RWPE2 (cell line): ENCODE data around the gene IPCEF1.

Source experiments
- ATAC-seq: fragments of 200-7000 bp; cut with Tn5 transposase; 3 replicates; pipeline ENCODE4 v1.9.1; 2021; ENCODE audit warnings: low read depth
- DNase-seq: peaks from one replicate; pipeline ENCODE4 v3.0.0-alpha.2; 2020; ENCODE audit warnings: low spot score
- H3K27ac ChIP-seq: fragments of 450-650 bp; 2 replicates; pipeline ENCODE4 v1.5.1; 2017; ENCODE audit warnings: mild to moderate bottlenecking; ENCODE audit not compliant: poor library complexity, severe bottlenecking
- H3K27me3 ChIP-seq: fragments of 250-450 bp; sonication (Bioruptor Pico); 2 replicates; pipeline ENCODE4 v1.5.1; 2021; ENCODE audit warnings: mild to moderate bottlenecking, moderate library complexity; ENCODE audit not compliant: insufficient read depth, poor library complexity, severe bottlenecking
- H3K36me3 ChIP-seq: fragments of 250-450 bp; sonication (Bioruptor Pico); 2 replicates; pipeline ENCODE4 v1.5.1; 2020; ENCODE audit warnings: low read depth, mild to moderate bottlenecking, moderate library complexity
- H3K4me1 ChIP-seq: fragments of 250-450 bp; sonication (Bioruptor Pico); 2 replicates; pipeline ENCODE4 v1.5.1; 2021; ENCODE audit warnings: mild to moderate bottlenecking, moderate library complexity; ENCODE audit not compliant: insufficient read depth, poor library complexity, severe bottlenecking
- H3K4me3 ChIP-seq: fragments of 250-450 bp; sonication (Bioruptor Pico); 2 replicates; pipeline ENCODE4 v1.5.1; 2021; ENCODE audit warnings: mild to moderate bottlenecking, moderate library complexity; ENCODE audit not compliant: severe bottlenecking
- H3K9me3 ChIP-seq: fragments of 250-450 bp; sonication (Bioruptor Pico); 2 replicates; pipeline ENCODE4 v1.5.1; 2021; ENCODE audit warnings: mild to moderate bottlenecking, moderate library complexity; ENCODE audit not compliant: severe bottlenecking
- TF ChIP-seq, protein P1 (sequence below): fragments of 450-650 bp; IDR thresholded peaks from one replicate; pipeline ENCODE4 v1.5.1; 2017; ENCODE audit warnings: mild to moderate bottlenecking, moderate library complexity; ENCODE audit not compliant: poor library complexity, severe bottlenecking

The IPCEF1 gene

DNA sequence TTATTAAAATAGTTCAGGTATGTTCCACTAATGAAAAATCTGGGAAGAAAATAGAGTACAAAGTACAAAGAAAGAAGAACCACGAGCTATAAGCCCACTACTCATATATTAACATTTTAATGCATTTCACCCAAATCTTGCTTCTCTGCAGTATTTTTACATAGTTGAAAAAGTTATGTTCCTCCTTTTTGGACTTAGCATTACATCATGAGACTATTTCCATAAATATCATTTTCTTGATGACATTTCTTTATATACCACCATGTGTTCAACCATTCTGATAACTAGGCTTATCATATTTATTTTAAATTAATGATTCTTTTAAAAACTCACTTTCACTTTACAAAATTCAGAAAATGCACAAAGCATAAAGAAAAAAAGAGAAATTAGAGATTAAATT lies 3.0 kb downstream of the IPCEF1 start:
- no peak for ATAC-seq
- Histone ChIP-seq H3K27ac (no peak overlapping the region), H3K36me3 (no peaks in the 10 kb centered on the region), H3K4me3 (no peak overlapping the region), H3K4me1 (no peaks in the 10 kb centered on the region), H3K9me3 (no peaks in the 10 kb centered on the region), H3K27me3 (no peaks in the 10 kb centered on the region)
- TF ChIP-seq, protein P1, sequence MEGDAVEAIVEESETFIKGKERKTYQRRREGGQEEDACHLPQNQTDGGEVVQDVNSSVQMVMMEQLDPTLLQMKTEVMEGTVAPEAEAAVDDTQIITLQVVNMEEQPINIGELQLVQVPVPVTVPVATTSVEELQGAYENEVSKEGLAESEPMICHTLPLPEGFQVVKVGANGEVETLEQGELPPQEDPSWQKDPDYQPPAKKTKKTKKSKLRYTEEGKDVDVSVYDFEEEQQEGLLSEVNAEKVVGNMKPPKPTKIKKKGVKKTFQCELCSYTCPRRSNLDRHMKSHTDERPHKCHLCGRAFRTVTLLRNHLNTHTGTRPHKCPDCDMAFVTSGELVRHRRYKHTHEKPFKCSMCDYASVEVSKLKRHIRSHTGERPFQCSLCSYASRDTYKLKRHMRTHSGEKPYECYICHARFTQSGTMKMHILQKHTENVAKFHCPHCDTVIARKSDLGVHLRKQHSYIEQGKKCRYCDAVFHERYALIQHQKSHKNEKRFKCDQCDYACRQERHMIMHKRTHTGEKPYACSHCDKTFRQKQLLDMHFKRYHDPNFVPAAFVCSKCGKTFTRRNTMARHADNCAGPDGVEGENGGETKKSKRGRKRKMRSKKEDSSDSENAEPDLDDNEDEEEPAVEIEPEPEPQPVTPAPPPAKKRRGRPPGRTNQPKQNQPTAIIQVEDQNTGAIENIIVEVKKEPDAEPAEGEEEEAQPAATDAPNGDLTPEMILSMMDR = no peak
- DNase-seq = no peak

DNA sequence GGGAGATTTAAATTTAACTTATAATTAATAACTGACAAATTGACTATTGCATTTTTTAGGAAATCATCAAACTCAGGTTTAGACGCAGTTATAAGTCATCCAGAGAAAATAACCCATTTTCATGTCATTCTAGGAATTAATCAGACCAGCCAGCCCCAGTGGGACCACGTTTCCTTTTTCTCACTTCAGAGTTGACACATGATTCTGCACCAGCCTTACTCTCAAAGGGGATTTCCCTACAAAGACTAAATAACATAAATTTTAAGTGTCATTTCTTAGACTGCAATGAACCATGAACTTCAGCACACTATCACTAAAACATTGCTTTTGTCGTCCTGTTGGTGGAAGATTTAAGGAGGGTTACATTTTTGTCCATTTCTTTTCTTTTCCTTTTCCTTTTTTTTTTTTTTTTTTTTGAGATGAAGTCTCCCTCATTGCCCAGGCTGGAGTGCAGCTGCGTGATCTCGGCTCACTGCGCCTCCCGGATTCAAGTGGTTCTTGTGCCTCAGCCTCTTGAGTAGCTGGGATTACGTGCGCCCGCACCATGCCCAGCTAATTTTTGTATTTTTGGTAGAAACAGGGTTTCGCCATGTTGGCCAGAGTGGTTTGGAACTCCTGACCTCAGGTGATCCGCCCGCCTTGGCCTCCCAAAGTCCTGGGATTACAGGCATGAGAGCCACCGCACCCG lies 3.6 kb downstream of the IPCEF1 start:
- H3K27ac ChIP-seq = no peak overlapping the region
- TF ChIP-seq, protein P1 = no peak
- H3K27me3 ChIP-seq = no peaks in the 10 kb centered on the region
- H3K4me3 ChIP-seq = no peak overlapping the region
- no peaks in the 10 kb centered on the region for H3K9me3 ChIP-seq
- ATAC-seq (no peak), DNase-seq (no peak)
- H3K4me1 ChIP-seq = no peaks in the 10 kb centered on the region
- no peaks in the 10 kb centered on the region for H3K36me3 ChIP-seq

DNA sequence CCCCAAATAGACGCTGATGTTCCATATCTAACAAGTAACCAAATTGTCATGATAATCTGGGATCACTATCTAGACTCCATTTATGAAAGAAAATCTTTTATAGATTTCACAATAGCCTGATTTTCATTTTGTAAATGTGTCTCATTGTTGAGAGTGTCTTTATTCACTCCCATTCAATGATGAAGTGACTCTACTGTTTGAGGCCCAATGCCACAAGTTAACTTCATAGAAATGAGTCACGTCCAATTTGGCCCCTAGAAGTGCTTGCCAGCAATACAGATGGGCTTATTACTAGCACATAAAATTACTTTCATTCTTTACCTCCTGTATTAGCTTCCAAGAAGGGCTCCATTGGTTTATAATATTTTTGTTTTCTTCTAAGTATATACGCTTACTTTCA lies 6.3 kb downstream of the IPCEF1 start:
- ATAC-seq (no peak), DNase-seq (no peak)
- Histone ChIP-seq H3K4me1 (no peaks in the 10 kb centered on the region), H3K27ac (no peak overlapping the region), H3K9me3 (no peaks in the 10 kb centered on the region), H3K36me3 (no peaks in the 10 kb centered on the region), H3K27me3 (no peaks in the 10 kb centered on the region), H3K4me3 (no peak overlapping the region)
- TF ChIP-seq, protein P1 = no peak

DNA sequence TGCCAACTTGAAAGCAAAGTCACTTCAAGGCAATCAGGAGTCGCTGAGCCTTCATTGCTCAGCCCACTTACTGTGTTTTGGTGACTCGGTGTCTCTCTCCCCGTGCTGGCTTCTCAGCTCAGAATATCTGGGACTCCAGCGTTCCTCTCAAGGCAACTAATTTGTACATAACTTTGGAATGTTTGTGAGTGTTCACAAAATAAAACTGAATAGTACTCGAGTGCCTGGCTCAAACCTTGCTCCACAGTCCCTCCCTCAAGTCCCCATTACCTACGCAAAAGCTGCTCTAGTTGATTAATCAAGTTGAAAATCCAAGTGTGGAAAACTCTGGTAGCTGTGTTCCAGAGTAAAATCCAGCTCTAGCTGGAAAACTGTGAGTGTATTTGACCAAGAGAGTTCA lies 8.6 kb downstream of the IPCEF1 start:
- no peak for ATAC-seq

DNA sequence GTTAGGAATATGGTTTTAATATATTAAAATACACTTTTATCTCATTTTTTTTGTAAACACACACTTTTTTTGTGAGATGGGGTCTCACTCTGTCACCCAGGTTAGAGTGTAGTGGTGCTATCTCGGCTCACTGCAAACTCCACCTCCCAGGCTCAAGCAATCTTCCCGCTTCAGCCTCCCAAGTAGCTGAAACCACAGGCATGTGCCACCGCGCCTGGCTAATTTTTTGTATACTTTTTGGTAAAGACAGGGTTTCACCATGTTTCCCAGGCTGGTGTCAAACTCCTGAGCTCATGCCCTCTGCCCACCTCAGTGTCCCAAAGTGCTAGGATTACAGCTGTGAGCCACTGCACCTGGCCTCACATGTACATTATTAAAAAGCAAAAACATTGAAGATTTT lies 10.8 kb downstream of the IPCEF1 start:
- TF ChIP-seq, protein P1 = no peak
- no peak overlapping the region for H3K4me3 ChIP-seq
- H3K27me3 ChIP-seq = no peaks in the 10 kb centered on the region
- H3K36me3 ChIP-seq = no peaks in the 10 kb centered on the region
- no peaks in the 10 kb centered on the region for H3K9me3 ChIP-seq
- no peak for ATAC-seq
- H3K4me1 ChIP-seq = no peaks in the 10 kb centered on the region
- DNase-seq = no peak
- no peak overlapping the region for H3K27ac ChIP-seq

More for the DNA sequence above, 8.6 kb downstream of the IPCEF1 start:
- H3K36me3 ChIP-seq = no peaks in the 10 kb centered on the region
- no peaks in the 10 kb centered on the region for H3K27me3 ChIP-seq
- H3K4me3 ChIP-seq = no peak overlapping the region
- no peaks in the 10 kb centered on the region for H3K4me1 ChIP-seq
- DNase-seq = no peak
- no peak overlapping the region for H3K27ac ChIP-seq
- TF ChIP-seq, protein P1 = no peak
- H3K9me3 ChIP-seq = no peaks in the 10 kb centered on the region
